Large intestine (tissue), 3 donors: ENCODE data around the gene CDH3. TPM values are rescaled to one million over a fixed set of nuclear protein-coding genes. Genes with fewer than 3 reads are reported as not detected.

Experiments
- DNase-seq, 2 donors: peaks; one replicate each; pipeline versions ENCODE4 v3.0.0 to v3.0.0-alpha.2; 2013
- H3K27ac ChIP-seq: one replicate; pipeline ENCODE4 v1.5.1; 2013; ENCODE audit warnings: low read length
- H3K27me3 ChIP-seq: 2 replicates; pipeline ENCODE4 v1.6.1; 2013; ENCODE audit warnings: low read length; ENCODE audit not compliant: control insufficient read depth, insufficient read depth
- H3K36me3 ChIP-seq: 2 replicates; pipeline ENCODE4 v1.6.1; 2013; ENCODE audit warnings: low read length; ENCODE audit not compliant: control insufficient read depth, insufficient read depth
- H3K4me1 ChIP-seq: one replicate; pipeline ENCODE4 v1.6.1; 2013; ENCODE audit warnings: low read length; ENCODE audit not compliant: control insufficient read depth, insufficient read depth
- H3K4me3 ChIP-seq: one replicate; pipeline ENCODE4 v1.5.1; 2013; ENCODE audit warnings: low read length
- H3K9me3 ChIP-seq: one replicate; pipeline ENCODE4 v1.6.1; 2013; ENCODE audit warnings: mild to moderate bottlenecking, low read depth, low read length, moderate library complexity; ENCODE audit not compliant: control insufficient read depth
- WGBS: methylation state at CpG from one replicate; pipeline ENCODE4 v1.1.5; 2013; ENCODE audit warnings: low lambda C conversion rate; ENCODE audit not compliant: insufficient coverage; 5-methylcytosine and 5-hydroxymethylcytosine counted together
- polyA plus RNA-seq: library from polyadenylated mRNA; unstranded; fragments of 120-200 nt; gene quantifications from one replicate; pipeline ENCODE4 v1.2.1, GENCODE V29; 2013

Gene CDH3
- polyA plus RNA-seq, 1 donor, result 5.1 TPM

GRCh38 chr16:68629351-68629910 lies 15.7 kb upstream of the CDH3 start:
- Histone ChIP-seq H3K4me1 (no peaks in the 10 kb centered on the region), H3K36me3 (no peaks in the 10 kb centered on the region), H3K27me3 (no peaks in the 10 kb centered on the region), H3K4me3 (no peak overlapping the region), H3K27ac (no peak overlapping the region), H3K9me3 (no peaks in the 10 kb centered on the region)
- no peak for DNase-seq
- WGBS, result no CpG with 5 or more reads among the region's 7 CpGs

- Histone ChIP-seq H3K36me3 (no peaks in the 10 kb centered on the region), H3K4me3 (no peak overlapping the region), H3K4me1 (peaks cover 2% of the 10 kb centered on the region), H3K27me3 (no peaks in the 10 kb centered on the region), H3K9me3 (no peaks in the 10 kb centered on the region), H3K27ac (no peak overlapping the region)
- WGBS, result 20% methylated on average over 1 of the region's 12 CpGs
- DNase-seq, result no peak
These were observed 9.0 kb upstream of the CDH3 start for GRCh38 chr16:68636064-68636560.

GRCh38 chr16:68636818-68637217 lies 8.3 kb upstream of the CDH3 start:
- H3K27ac ChIP-seq, result no peak overlapping the region
- no peak for DNase-seq
- no peaks in the 10 kb centered on the region for H3K36me3 ChIP-seq
- H3K9me3 ChIP-seq, result no peaks in the 10 kb centered on the region
- H3K4me1 ChIP-seq, result peaks cover 3% of the 10 kb centered on the region
- H3K4me3 ChIP-seq, result no peak overlapping the region
- no CpG with 5 or more reads among the region's 1 CpG for WGBS
- no peaks in the 10 kb centered on the region for H3K27me3 ChIP-seq

GRCh38 chr16:68640972-68641371 lies 4.1 kb upstream of the CDH3 start:
- 0% methylated on average over 1 of the region's 3 CpGs for WGBS
- peaks cover 24% of the 10 kb centered on the region for H3K4me1 ChIP-seq
- H3K9me3 ChIP-seq, result peaks cover 11% of the 10 kb centered on the region
- H3K4me3 ChIP-seq, result no peak overlapping the region
- H3K27ac ChIP-seq, result no peak overlapping the region
- no peaks in the 10 kb centered on the region for H3K36me3 ChIP-seq
- DNase-seq, result peak in 1 of 2 donors; percentile 55
- peaks cover 39% of the 10 kb centered on the region for H3K27me3 ChIP-seq

GRCh38 chr16:68642047-68642435 lies 3.1 kb upstream of the CDH3 start:
- peaks cover 50% of the 10 kb centered on the region for H3K27me3 ChIP-seq
- WGBS, result 71% methylated on average over 2 of the region's 10 CpGs

GRCh38 chr16:68642436-68643101 lies 2.5 kb upstream of the CDH3 start:
- peak; percentile 48 to 62 for DNase-seq
- peaks cover 30% of the 10 kb centered on the region for H3K4me1 ChIP-seq
- 0% methylated on average over 2 of the region's 51 CpGs for WGBS
- H3K36me3 ChIP-seq, result no peaks in the 10 kb centered on the region
- H3K27ac ChIP-seq, result peak overlapping the region; percentile 41
- H3K4me3 ChIP-seq, result no peak overlapping the region
- peaks cover 55% of the 10 kb centered on the region for H3K27me3 ChIP-seq
- peaks cover 14% of the 10 kb centered on the region for H3K9me3 ChIP-seq

More at GRCh38 chr16:68642047-68642435, 3.1 kb upstream of the CDH3 start:
- H3K36me3 ChIP-seq, result no peaks in the 10 kb centered on the region
- no peak overlapping the region for H3K27ac ChIP-seq
- DNase-seq, result no peak
- no peak overlapping the region for H3K4me3 ChIP-seq
- peaks cover 14% of the 10 kb centered on the region for H3K9me3 ChIP-seq
- peaks cover 30% of the 10 kb centered on the region for H3K4me1 ChIP-seq

- Histone ChIP-seq H3K4me1 (peaks cover 30% of the 10 kb centered on the region), H3K36me3 (no peaks in the 10 kb centered on the region), H3K27me3 (peaks cover 58% of the 10 kb centered on the region), H3K4me3 (no peak overlapping the region), H3K9me3 (peaks cover 14% of the 10 kb centered on the region), H3K27ac (no peak overlapping the region)
- no CpG with 5 or more reads among the region's 13 CpGs for WGBS
- DNase-seq, result no peak
These were observed 1.9 kb upstream of the CDH3 start for GRCh38 chr16:68643227-68643626.

GRCh38 chr16:68643847-68644246 lies 1.3 kb upstream of the CDH3 start:
- Histone ChIP-seq H3K27me3 (peaks cover 62% of the 10 kb centered on the region), H3K9me3 (peaks cover 14% of the 10 kb centered on the region), H3K4me3 (no peak overlapping the region), H3K36me3 (no peaks in the 10 kb centered on the region), H3K4me1 (peaks cover 30% of the 10 kb centered on the region), H3K27ac (no peak overlapping the region)
- 57% methylated on average over 1 of the region's 10 CpGs for WGBS
- DNase-seq, result peak in 1 of 2 donors; percentile 31

GRCh38 chr16:68644296-68644695 lies 814 bp upstream of the CDH3 start:
- H3K36me3 ChIP-seq, result no peaks in the 10 kb centered on the region
- WGBS, result no CpG with 5 or more reads among the region's 17 CpGs
- H3K27me3 ChIP-seq, result peaks cover 63% of the 10 kb centered on the region
- H3K4me3 ChIP-seq, result peak overlapping the region; percentile 51
- H3K4me1 ChIP-seq, result peaks cover 30% of the 10 kb centered on the region
- peak in 1 of 2 donors; percentile 23 for DNase-seq
- peaks cover 14% of the 10 kb centered on the region for H3K9me3 ChIP-seq
- no peak overlapping the region for H3K27ac ChIP-seq

GRCh38 chr16:68645494-68646388 lies 631 bp downstream of the CDH3 start:
- Histone ChIP-seq H3K36me3 (no peaks in the 10 kb centered on the region), H3K27ac (peak overlapping the region; percentile 18), H3K9me3 (peaks cover 14% of the 10 kb centered on the region), H3K4me1 (peaks cover 30% of the 10 kb centered on the region), H3K27me3 (peaks cover 63% of the 10 kb centered on the region), H3K4me3 (peak overlapping the region; percentile 51)
- DNase-seq, result peak in 1 of 2 donors; percentile 43
- WGBS, result no CpG with 5 or more reads among the region's 66 CpGs
